Activated CD4-positive, alpha-beta T cell treated with anti-CD3 and anti-CD28 coated beads, Interleukin-2, amount 50 U/mL, for 24 hours (primary cell): ENCODE results near the gene ZNF391.
"Not testable (repeated sequence)": the region's sequence is repeated elsewhere in the genome, so short reads cannot be mapped to it uniquely, and the experiment has no call there.

Source experiments
- DNase-seq, 2 donors: peaks; one replicate each; pipeline ENCODE4 v3.0.0-alpha.2; 2020; ENCODE audit warnings: low read depth in 1 of 2, low spot score in 1 of 2

ZNF391 gene

GRCh38 chr6:27422651-27423332 is 34.2 kb downstream of the ZNF391 start:
- DNase-seq: no peak

DNA sequence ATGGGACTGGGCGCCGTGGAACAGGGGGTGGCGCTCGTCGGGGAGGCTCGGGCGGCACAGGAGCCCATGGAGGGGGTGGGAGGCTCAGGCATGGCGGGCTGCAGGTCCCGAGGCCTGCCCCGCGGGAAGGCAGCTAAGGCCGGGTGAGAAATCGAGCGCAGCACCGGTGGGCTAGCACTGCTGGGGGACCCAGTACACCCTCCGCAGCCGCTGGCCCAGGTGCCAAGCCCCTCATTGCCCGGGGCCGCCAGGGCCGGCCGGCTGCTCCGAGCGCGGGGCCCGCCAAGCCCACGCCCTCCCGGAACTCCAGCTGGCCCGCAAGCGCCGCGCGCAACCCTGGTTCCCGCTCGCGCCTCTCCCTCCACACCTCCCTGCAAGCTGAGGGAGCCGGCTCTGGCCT is 36.3 kb downstream of the ZNF391 start:
- not testable (repeated sequence) for DNase-seq

- DNase-seq: no peak
Measured at GRCh38 chr6:27426045-27426620, 37.6 kb downstream of the ZNF391 start.

- no peak for DNase-seq
Measured at GRCh38 chr6:27428502-27428901, 39.9 kb downstream of the ZNF391 start.

DNA sequence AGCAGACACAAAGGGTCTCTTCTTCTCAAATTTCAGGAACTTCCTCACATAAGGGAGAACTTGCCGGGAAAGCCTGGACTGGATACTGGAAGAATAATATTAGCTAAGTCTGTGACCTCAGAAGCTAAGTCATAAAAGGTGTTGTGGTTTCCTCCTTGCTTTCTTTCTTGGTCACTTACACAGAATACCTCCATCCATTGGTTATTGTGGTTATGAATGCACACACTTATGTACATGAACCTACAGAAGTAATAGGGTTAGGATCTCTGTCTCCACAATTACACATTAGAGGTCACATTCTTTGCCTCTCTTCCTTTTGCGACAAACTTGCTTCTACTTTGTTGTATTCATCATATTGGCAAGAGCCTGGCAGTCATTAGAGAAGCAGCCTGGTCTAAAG is 40.4 kb downstream of the ZNF391 start:
- no peak for DNase-seq

DNA sequence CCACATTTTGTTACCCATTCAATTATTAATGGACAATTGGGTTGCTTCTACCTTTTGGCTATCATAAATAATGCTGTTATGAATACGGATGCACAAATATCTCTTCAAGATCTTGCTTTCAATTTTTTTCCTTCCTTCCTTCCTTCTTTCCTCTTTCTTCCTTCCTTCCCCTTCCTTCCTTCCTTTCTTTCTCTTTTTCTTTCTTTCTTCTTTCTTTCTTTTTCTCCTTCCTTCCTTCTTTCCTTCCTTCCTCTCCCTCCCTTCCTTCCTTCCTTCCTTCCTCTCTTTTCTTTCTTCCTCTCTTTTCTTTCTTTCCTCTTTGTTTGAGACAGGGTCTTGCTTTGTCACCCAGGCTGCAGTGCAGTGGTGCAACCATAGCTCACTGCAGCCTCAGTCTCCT is 45.2 kb downstream of the ZNF391 start:
- no peak for DNase-seq

- no peak for DNase-seq
Measured at GRCh38 chr6:27439371-27439770, 50.8 kb downstream of the ZNF391 start.

DNA sequence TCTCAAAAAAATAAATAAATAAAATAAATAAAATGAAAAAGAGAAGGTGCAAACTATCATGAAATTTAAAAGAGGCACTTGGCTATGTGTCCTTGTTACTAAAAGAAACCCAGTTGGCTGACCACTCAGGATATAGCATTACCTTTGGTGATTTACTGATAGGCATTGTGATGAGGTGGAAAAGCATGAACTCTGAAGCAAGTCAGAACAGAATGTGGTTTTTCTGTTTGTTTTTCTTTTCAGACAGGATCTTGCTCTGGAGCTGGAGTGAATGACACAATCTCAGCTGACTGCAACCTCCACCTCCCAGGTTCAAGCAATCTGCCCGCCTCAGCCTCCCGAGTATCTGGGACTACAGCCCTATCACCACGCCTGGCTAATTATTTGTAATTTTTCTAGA is 52.4 kb downstream of the ZNF391 start:
- no peak for DNase-seq

- DNase-seq: no peak
Measured at GRCh38 chr6:27442932-27443331, 54.4 kb downstream of the ZNF391 start.

DNA sequence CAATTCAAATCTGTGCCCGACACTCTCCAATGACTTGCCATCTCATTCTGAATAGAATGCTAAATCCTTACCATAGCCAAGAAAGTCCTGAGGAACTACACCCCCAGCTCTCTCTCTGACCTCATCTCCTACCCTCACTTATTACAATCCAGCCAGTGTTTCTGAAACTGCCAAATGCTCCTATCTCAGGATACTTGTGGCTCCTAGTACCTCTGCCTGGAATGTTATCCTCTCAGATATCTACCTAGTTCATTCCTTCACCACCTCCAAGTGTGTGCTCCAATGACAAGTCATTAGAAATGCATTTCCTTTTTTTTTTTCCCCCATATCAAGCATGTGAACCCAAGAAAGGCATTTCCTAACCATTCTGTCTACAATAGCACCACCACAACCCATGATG is 59.9 kb downstream of the ZNF391 start:
- no peak for DNase-seq

DNA sequence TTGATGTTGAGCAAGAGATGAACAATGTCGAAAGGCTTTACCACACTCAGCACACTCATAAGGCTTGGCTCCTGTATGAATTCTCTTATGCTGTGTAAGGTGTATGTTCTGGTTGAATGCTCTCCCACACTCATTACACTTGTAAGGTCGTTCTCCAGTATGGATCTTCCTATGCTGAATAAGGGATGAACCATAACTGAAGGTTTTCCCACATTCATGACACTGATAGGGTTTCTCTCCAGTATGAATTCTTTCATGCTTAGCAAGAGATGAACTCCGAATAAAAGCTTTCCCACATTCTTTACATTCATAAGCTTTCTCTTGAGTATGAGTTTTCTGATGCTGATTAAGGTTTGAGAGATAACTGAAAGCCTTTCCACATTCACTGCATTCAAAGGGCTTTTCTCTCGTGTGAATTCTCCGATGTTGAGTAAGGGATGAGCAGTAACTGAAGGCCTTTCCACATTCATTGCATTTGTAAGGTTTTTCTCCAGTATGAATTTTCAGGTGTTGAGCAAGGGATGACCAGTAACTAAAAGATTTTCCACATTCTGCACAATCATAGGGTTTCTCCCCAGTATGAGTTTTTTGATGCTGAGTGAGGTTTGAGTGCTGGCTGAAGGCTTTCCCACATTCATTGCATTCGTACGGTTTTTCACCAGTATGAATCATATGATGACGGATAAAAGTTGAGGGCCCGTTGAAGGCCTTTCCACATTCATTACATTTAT is 63.3 kb downstream of the ZNF391 start:
- no peak for DNase-seq

DNA sequence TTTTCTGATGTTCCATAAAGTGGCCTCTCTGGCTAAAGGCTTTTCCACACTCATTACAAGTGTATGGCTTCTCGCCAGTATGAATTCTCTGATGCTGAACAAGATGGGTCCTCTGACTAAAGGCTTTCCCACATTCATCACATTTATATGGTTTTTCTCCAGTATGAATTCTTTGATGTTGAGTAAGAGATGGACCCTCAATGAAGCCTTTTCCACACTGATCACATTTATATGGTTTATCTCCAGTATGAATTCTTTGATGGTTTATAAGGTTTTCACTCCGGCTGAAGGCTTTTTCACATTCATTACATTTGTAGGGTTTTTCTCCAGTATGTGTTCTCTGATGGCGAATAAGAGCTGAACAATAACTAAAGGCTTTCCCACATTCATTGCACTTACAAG is 63.9 kb downstream of the ZNF391 start:
- no peak for DNase-seq
